BLaER1 treated with 17β-estradiol and CSF1 and Interleukin-3, amounts not matched to agents 10 nM and 100 nM (cell line): ENCODE measurements around the gene EHMT2.
"Not testable (repeated sequence)": the region's sequence is repeated elsewhere in the genome, so short reads cannot be mapped to it uniquely, and the experiment has no call there.

Experiments
- H3K27ac ChIP-seq, 11 experiments: shearing (Covaris generic); formaldehyde crosslinking; 2 replicates each; pipeline ENCODE4 v1.8.1; 2022
- H3K27me3 ChIP-seq, 11 experiments: shearing (Covaris generic); formaldehyde crosslinking; 2 replicates each; pipeline ENCODE4 v1.8.1; 2022
- H3K36me3 ChIP-seq, 11 experiments: shearing (Covaris generic); formaldehyde crosslinking; 2 replicates each; pipeline ENCODE4 v1.8.1; 2022
- H3K4me1 ChIP-seq, 10 experiments: shearing (Covaris generic); formaldehyde crosslinking; 2 replicates each; pipeline ENCODE4 v1.8.1; 2022
- H3K4me2 ChIP-seq, 11 experiments: shearing (Covaris generic); formaldehyde crosslinking; 2 replicates each; pipeline ENCODE4 v1.8.1; 2022
- H3K4me3 ChIP-seq, 10 experiments: shearing (Covaris generic); formaldehyde crosslinking; 2 replicates each; pipeline ENCODE4 v1.8.1; 2022
- H3K9ac ChIP-seq, 11 experiments: shearing (Covaris generic); formaldehyde crosslinking; 2 replicates each; pipeline ENCODE4 v1.8.1; 2022
- H3K9me3 ChIP-seq, 11 experiments: shearing (Covaris generic); formaldehyde crosslinking; replicated peaks in 1 of 11; 2 replicates each; pipeline ENCODE4 v1.8.1; 2022
- H4K20me1 ChIP-seq, 11 experiments: shearing (Covaris generic); formaldehyde crosslinking; 2 replicates each; pipeline ENCODE4 v1.8.1; 2022
- Cebpa-rat ChIP-seq, 11 experiments: shearing (Covaris generic); IDR thresholded peaks; 2 replicates each; pipeline ENCODE4 v1.8.1; 2022

The EHMT2 gene

DNA sequence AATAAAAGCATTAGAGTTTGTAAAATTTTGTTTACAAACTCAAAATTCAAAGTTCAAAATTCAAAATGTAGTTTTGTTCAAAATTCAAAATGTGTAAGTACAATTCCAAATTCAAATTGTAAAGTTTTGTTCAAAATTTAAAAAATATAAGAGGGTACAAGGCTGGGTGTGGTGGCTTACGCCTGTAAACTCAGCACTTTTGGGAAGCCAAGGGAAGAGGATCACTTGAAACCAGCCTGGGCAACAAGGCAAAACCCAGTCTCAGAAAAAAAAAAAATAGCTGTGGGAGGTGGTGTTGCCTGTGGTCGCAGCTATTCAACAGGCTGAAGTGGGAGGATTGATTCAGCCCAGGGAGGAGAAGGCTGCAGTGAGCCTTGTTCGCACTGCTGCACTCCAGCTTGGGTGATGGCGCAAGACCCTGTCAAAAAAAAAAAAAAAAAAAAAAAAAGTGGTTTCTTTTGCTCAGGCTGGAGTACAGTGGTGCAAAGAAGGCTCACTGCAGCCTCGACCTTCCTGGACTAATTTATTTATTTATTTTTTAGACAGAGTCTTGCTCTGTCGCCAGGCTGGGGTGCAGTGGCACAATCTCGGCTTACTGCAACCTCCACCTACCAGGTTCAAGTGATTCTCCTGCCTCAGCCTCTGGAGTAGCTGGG, 9.8 kb upstream of the EHMT2 start:
- Histone ChIP-seq H4K20me1 (no peaks in the 10 kb centered on the region), H3K4me3 (no peak overlapping the region), H3K36me3 (no peaks in the 10 kb centered on the region), H3K9me3 (no peaks in the 10 kb centered on the region), H3K4me1 (peaks cover 13 to 89% (median 68%) of the 10 kb centered on the region in 10 experiments), H3K27ac (peak overlapping the region in 8 of 11 experiments; percentile 40 to 60 (median 44); a peak in 15 of 22 replicates), H3K27me3 (no peaks in the 10 kb centered on the region), H3K9ac (peak overlapping the region in 3 of 11 experiments; percentile 11 to 17 (median 15); a peak in 4 of 22 replicates), H3K4me2 (peak overlapping the region; percentile 18 to 78 (median 60); a peak in 20 of 22 replicates)
- peak in 10 of 11 experiments; percentile 47 to 94 (median 83); a peak in 17 of 22 replicates for TF ChIP-seq Cebpa-rat (IDR thresholded peaks at IDR 0.05)

DNA sequence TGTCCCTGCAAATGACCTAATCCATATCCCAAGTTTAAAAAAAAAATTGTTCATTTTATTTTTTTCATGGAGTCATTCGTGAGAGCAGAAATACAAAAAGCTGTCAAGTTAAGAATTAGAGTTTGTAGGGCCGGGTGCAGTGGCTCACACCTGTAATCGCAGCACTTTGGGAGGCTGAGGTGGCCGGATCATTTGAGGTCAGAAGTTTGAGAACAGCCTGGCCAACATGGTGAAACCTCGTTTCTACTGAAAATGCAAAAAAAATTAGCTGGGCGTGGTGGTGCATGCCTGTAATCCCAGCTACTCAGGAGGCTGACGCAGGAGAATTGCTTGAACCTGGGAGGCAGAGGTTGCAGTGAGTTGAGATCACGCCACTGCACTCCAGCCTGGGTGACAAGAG, 9.2 kb upstream of the EHMT2 start:
- peaks cover 13 to 85% (median 65%) of the 10 kb centered on the region in 10 experiments for H3K4me1 ChIP-seq
- not testable (repeated sequence) for H3K36me3 ChIP-seq, H3K27me3 ChIP-seq, H3K9me3 ChIP-seq, H4K20me1 ChIP-seq, H3K4me3 ChIP-seq
- peak overlapping the region in 6 of 11 experiments; percentile 29 to 60 (median 44); a peak in 8 of 22 replicates for H3K27ac ChIP-seq
- peak overlapping the region in 2 of 11 experiments; percentile 0 to 11; a peak in 3 of 22 replicates for H3K9ac ChIP-seq
- peak overlapping the region in 10 of 11 experiments; percentile 18 to 78 (median 54); a peak in 17 of 22 replicates for H3K4me2 ChIP-seq

DNA sequence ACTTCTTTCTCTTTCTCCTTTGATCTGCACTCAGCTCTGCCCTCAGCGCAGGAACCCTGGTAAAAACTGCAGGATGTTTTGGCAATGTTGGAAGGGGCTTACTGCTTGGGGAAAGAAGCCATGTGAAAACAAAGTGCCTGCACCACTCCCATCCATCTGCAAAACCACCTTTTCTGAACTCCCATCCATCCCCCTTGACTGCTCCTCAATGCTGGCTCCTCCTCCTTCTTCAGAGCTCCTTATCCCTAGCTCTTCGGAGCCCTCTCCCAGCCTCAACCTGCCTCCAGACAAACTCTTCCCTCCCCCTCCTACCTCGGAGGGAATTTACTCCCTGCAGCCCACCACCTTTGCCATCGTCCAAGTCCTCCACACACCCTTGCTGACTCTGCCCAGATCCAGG, 8.6 kb upstream of the EHMT2 start:
- H3K4me3 ChIP-seq: no peak overlapping the region

DNA sequence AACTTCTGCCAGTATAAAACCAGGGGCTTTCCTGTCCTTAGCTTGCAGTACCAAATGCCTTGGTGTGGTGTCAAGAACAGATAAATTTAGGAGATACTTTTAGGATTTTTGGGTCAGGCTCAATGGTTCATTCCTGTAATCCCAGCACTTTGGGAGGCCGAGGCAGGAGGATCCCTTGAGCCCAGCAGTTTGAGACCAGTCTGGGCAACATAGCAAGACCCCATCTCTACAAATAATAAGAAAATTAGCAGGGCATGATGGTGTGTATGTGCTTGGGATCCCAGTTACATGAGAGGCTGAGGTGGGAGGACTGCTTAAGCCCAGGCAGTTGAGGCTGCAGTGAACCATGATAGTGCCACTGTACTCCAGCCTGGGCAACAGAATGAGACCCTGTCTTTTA, 7.5 kb upstream of the EHMT2 start:
- Histone ChIP-seq H4K20me1 (no peaks in the 10 kb centered on the region; a peak in 1 of 22 replicates), H3K27me3 (no peaks in the 10 kb centered on the region), H3K4me2 (no peak overlapping the region), H3K4me1 (peaks cover 20 to 80% (median 57%) of the 10 kb centered on the region in 10 experiments), H3K27ac (no peak overlapping the region), H3K36me3 (no peaks in the 10 kb centered on the region), H3K9ac (no peak overlapping the region), H3K4me3 (no peak overlapping the region), H3K9me3 (no peaks in the 10 kb centered on the region)
- no peak for TF ChIP-seq Cebpa-rat (IDR thresholded peaks at IDR 0.05)

More for the DNA sequence above, 8.6 kb upstream of the EHMT2 start:
- Histone ChIP-seq H4K20me1 (no peaks in the 10 kb centered on the region), H3K36me3 (no peaks in the 10 kb centered on the region), H3K27me3 (no peaks in the 10 kb centered on the region), H3K4me2 (peak overlapping the region in 9 of 11 experiments; percentile 5 to 78 (median 60); a peak in 15 of 22 replicates), H3K9me3 (no peaks in the 10 kb centered on the region), H3K4me1 (peaks cover 16 to 82% (median 64%) of the 10 kb centered on the region in 10 experiments), H3K9ac (0 out of 22 replicates have a peak overlapping the region, but pooled peaks of 2 of the 11 experiments have one; percentile 0 to 11), H3K27ac (peak overlapping the region in 4 of 11 experiments; percentile 4 to 60 (median 44); a peak in 4 of 22 replicates)
- TF ChIP-seq Cebpa-rat (IDR thresholded peaks at IDR 0.05): no peak

DNA sequence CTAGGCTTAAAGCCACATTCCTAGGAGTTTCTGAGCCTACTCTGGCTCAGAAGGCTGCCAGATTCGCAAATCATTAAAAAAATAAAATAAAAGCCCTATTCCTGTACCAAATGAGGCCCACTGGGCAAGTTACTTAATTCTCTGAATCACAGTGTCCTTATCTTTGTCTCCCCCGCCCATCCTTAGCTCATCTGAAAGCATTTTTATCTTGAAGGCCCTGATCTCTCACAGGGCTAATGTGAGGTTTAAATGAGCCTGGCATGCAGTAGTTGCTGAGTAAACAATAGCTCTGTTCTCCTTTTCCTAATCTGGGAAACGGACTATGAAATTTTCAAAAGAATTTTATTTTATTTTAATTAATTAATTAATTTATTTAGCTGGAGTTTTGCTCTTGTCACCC, 6.5 kb upstream of the EHMT2 start:
- Histone ChIP-seq H3K4me3 (no peak overlapping the region), H3K27me3 (no peaks in the 10 kb centered on the region), H3K9ac (no peak overlapping the region), H3K9me3 (no peaks in the 10 kb centered on the region), H4K20me1 (no peaks in the 10 kb centered on the region; a peak in 2 of 22 replicates), H3K4me1 (peaks cover 31 to 80% (median 65%) of the 10 kb centered on the region in 10 experiments), H3K4me2 (peak overlapping the region in 5 of 11 experiments; percentile 27 to 90 (median 88); a peak in 7 of 22 replicates), H3K36me3 (no peaks in the 10 kb centered on the region), H3K27ac (no peak overlapping the region)
- TF ChIP-seq Cebpa-rat (IDR thresholded peaks at IDR 0.05): no peak

DNA sequence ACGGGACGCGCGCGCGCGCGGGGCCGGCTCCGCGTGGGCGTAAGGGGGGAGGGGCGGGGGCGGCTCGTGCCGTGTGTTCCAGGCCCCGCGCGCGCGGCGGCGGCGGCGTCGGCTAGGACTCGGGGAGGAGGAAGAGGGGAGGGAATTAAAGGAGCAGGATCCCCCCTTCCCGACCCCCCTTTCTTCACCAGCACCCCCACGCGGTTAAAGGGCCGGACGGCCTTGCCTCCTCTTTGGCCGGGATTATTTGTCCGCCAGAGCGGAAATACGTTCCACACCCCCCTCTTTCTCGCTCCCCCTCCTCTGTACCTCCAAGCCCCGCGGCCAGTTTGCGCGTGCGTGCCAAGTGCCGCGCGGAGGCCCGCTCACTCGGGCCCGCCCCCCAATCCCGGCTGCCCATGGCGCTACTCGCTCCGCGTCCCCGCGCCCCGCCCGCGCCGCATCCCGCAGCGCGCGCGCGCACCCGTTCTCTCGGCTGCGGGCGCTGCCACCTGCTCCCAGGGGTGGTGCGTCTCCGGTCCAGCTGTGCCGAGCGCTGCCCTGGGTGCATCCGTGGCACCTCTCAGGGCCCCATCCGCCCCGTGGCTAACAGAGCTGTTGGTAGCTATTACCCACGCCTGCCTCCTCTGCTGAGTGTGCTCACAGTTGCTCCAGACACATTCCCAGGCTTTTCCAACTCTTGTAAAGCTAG, 4.6 kb upstream of the EHMT2 start, which contains the start of gene ZBTB12:
Gene ZBTB12, minus strand, starts transcription at position 134 of the 691 bp plus-strand sequence. CDS start 781 bp downstream, outside the sequence.
- peak within 1 kb of the TSS; percentile 68 to 91 (median 79) for H3K27ac ChIP-seq
- H3K4me1 ChIP-seq: peaks cover 39 to 69% (median 59%) of the 10 kb centered on the region in 10 experiments
- no peaks in the 10 kb centered on the region for H3K9me3 ChIP-seq
- no peaks in the 10 kb centered on the region for H3K36me3 ChIP-seq
- H4K20me1 ChIP-seq: no peaks in the 10 kb centered on the region; a peak in 2 of 22 replicates
- H3K4me2 ChIP-seq: peak within 1 kb of the TSS; percentile 74 to 94 (median 87)
- peak within 1 kb of the TSS; percentile 74 to 91 (median 82) for H3K9ac ChIP-seq
- TF ChIP-seq Cebpa-rat (IDR thresholded peaks at IDR 0.05): no peak
- H3K4me3 ChIP-seq: peak within 1 kb of the TSS; percentile 63 to 77 (median 68)
- no peaks in the 10 kb centered on the region for H3K27me3 ChIP-seq

DNA sequence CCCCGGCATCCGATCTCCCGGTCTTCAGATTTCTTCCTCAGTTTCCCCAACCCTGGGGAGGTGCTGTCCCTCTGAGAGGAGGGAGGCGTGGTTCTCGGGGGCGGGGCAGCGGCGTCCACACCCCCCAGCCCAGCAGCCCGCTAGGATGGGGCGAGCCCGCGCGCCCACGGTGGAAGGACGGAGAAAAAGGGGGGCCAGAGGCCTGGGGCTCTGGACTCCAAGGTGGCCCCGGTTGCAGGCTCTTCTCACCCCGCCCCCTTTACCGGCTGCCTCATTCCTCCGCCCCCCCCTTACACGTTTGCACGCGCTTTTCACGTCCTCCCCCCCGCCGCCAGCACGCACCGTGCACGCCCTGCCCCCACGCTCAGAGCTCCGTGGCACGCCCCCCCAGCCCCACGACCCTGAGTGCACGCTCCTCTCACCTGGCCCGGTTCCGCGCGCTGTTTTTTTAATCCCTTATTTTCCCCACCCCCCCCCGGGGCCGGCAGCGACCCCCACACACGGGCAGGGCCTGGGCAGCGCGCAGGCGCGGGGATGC, 4.0 kb upstream of the EHMT2 start:
- Histone ChIP-seq H3K27me3 (no peaks in the 10 kb centered on the region), H3K27ac (peak overlapping the region; percentile 68 to 91 (median 79); a peak in 21 of 22 replicates), H3K4me2 (peak overlapping the region; percentile 74 to 94 (median 87)), H3K4me3 (peak overlapping the region; percentile 63 to 77 (median 68)), H3K36me3 (peaks cover 0 to under 1% (median 0%) of the 10 kb centered on the region in 11 experiments; a peak in 2 of 22 replicates), H3K9ac (peak overlapping the region; percentile 74 to 91 (median 82)), H4K20me1 (peaks cover 0 to 1% (median 0%) of the 10 kb centered on the region in 11 experiments; a peak in 3 of 22 replicates), H3K4me1 (peaks cover 43 to 67% (median 57%) of the 10 kb centered on the region in 10 experiments), H3K9me3 (no peaks in the 10 kb centered on the region)
- no peak for TF ChIP-seq Cebpa-rat (IDR thresholded peaks at IDR 0.05)

DNA sequence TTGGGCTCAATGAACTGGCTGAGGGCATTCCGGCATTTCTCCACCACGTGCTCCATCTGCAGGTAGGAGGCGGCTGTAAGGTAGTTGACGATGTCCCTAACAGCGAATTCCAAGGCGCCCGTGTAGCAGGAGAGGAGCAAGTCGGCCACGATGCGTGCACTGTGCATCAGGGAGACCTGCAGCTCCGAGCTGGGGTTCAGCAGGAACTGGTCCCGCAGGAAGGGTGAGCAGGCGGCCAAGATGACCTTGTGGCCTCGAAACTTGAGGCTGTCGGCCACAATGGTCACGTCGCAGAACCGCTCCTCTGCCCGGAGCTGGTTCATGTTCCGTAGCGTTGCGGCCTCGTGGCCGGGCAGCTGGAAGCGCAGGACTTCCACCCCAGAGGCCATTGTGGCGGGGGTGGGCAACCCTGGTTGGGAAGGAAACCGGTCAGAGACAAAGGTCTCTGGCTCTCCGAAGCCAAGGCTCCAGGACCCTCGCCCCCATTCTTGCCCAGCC, 3.5 kb upstream of the EHMT2 start:
- H4K20me1 ChIP-seq: peaks cover 0 to 6% (median 0%) of the 10 kb centered on the region in 11 experiments; a peak in 3 of 22 replicates
- no peaks in the 10 kb centered on the region for H3K9me3 ChIP-seq
- H3K27ac ChIP-seq: peak overlapping the region in 9 of 11 experiments; percentile 70 to 91 (median 82); a peak in 14 of 22 replicates
- peak overlapping the region; percentile 74 to 91 (median 82); a peak in 21 of 22 replicates for H3K9ac ChIP-seq
- H3K27me3 ChIP-seq: no peaks in the 10 kb centered on the region
- TF ChIP-seq Cebpa-rat (IDR thresholded peaks at IDR 0.05): no peak
- peak overlapping the region; percentile 63 to 77 (median 68) for H3K4me3 ChIP-seq
- peaks cover 48 to 67% (median 57%) of the 10 kb centered on the region in 10 experiments for H3K4me1 ChIP-seq
- H3K4me2 ChIP-seq: peak overlapping the region; percentile 74 to 94 (median 87)
- H3K36me3 ChIP-seq: peaks cover 0 to 6% (median 3%) of the 10 kb centered on the region in 11 experiments; a peak in 17 of 22 replicates
